Ecto neural progenitor cell (in vitro differentiated cells): ENCODE measurements around the gene NUPR1.
A peak's percentile ranks its signal among the peaks of the same experiment; 100 is the strongest.
"Not testable (repeated sequence)": the region's sequence is repeated elsewhere in the genome, so short reads cannot be mapped to it uniquely, and the experiment has no call there.

Experiments used
- DNase-seq: peaks from one replicate; pipeline ENCODE4 v3.0.0-alpha.2; 2018; ENCODE audit warnings: low spot score

NUPR1 gene

DNA sequence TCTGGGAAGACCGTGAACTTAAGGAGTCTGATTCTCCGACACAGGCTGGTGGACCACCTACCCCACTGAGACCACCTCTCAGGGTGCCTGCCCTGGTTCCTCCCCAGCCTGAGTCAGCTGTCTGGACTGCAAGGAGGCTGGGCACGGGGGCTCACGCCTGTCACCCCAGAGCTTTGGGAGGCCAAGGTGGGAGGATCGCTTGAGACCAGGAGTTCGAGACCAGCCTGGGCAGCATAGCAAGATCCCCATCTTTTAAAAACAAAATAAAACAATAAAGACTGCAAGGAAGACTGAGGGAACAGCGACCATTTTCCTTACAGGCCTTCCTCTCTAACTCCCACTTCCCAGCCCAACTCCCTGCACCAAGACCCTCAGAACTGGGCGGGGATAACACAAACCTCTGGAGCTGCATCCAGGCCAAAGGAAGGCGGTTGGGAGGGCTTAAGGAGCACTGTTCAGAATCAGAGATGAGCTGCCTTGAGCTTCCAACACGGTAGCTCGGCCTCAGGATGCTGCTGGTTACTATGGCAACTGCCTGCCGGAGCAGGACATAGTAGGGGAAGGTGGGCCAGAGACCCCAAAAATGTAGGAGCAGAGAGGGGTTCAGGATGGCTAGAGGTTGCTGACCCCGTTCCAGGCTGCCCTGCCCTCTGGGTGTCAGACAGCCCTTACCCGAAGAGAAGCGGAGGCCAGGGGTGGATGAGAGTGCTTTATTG is 40.0 kb downstream of the NUPR1 start:
- no peak for DNase-seq

DNA sequence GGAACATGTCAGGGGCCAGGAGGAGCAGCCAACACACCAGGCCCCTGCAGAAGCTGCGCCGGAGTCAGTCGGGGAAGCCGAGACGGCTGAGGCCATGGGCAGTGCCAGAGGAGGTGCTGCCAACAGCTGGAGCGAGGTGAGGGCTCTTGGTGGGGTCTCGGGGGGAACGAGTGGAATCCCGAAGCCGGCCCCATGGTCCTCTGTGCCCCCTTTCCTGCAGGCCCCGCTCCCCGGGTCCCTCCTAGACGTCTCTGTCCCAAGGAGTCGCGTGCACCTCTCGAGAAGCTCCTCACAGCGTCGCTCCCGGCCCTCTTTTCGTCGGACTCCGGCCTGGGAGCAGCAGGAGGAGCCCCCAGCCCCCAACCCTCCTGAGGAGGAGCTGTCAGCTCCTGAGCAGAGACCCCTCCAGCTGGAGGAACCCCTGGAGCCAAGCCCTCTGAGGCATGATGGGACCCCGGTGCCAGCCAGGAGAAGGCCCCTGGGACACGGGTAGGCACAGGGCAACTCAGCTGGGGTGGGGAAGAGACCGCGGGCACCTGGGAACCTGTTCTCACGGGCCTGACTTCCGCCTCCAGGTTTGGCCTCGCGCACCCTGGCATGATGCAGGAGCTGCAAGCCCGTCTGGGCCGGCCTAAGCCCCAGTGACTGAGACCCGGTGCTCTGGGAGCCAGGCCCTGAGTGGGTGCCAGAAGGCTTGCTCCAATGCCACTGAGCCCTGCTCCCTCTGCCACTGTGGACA is 40.7 kb downstream of the NUPR1 start:
- no peak for DNase-seq

- DNase-seq, result no peak
Measured at GRCh38 chr16:28497386-28497785, 41.4 kb downstream of the NUPR1 start.

DNA sequence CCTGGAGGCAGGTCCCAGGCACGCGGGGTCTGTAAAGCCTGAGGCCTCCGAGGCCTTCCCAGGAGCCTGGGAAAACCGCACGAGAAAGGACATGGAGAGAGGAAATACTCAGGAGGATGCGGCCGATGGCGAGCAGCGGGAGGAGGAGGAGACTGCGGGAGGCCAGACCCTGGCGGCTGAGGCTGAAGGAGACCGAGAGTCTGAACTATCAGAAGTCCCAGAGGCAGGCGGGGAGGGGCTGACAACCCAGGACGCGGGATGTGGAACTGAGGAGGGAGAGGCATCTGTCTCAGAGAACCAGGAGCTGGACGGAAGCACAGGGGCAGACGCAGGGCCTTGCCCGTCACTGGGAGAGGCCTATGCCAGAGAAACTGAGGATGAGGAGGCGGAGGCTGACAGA is 41.9 kb downstream of the NUPR1 start:
- DNase-seq, result no peak

DNA sequence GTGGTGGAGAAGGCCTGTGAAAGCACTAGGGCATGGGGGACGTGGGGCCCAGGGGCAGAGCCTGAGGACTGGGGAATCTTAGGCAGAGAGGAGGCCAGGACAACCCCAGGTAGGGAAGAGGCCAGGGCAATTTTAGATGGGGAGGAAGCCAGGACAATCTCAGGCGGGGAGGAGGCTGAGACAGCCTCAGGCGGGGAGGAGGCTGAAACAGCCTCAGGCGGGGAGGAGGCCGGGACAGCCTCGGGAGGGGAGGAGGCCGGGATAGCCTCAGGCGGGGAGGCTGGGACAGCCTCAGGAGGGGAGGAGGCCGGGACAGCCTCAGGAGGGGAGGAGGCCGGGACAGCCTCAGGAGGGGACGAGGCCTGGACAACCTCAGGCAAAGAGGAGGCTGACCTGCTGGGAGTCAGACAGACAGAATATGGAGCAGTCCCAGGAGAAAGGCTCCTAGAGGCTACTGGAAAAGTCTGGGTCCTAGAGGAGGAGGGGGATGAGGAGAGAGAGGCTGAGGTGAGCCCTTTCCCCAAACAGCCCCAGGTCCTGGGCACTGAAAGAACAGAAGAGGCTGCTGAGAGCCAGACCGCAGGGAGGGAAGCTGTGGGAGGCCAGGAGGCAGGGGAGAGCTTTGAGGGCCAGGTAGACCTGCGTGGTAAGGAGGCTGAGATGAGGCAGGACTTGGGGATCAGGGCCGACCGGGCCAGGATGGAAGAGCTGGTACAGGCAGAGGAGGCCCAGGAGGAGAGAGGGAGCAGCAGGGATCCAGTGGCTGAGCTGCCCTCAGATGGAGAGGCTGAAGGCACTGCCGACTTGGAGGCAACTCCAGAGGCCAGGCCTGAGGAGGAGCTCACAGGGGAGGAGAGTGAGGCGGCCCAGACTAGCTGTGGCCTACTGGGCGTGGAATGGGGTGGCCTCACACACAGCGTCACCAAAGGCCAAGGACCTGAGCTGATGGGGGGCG is 42.7 kb downstream of the NUPR1 start:
- no peak for DNase-seq

- DNase-seq, result no peak
Measured at GRCh38 chr16:28495098-28495793, 43.5 kb downstream of the NUPR1 start.

DNA sequence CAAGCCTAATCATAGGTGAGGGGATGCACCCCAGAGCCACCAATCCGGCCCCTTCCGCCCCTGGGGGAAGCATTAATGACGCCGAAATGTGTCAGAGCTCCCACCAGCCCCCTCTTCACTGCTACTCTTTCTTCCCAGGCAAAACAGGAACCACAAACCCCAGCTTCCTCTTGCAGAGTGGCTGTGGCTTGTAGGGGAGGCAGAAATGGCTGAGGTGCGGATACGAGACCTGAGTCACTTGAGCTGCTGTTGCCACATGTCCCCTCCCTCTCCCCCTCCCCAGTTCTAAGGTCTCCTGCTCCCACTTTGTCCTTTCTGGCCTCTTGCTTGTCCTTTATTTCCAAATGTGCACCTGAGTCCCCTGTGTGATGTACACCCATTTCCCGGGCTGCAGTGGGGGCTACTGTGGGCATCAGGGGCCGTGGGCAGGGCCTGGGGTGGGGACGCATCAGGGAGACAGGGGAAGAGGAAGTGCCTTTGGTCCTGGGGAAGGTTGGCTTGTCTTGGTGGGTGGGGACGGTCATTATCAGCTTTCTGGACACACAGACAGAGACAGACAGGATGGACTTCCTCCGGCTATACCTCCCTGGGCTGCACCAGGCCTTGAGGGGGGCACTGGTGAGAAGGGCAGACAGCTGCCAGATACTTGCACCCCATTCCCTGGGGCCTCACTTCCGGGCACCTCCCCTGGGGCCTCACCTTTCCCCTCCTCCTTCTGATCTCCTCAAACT is 44.5 kb downstream of the NUPR1 start, which contains the start of gene APOBR:
Gene APOBR (plus strand): TSS at position 523 of the 731 bp plus-strand sequence. CDS start 39 bp downstream, at position 562.
- no peak for DNase-seq

- no peak for DNase-seq
Measured at GRCh38 chr16:28492511-28492910, 46.3 kb downstream of the NUPR1 start.

DNA sequence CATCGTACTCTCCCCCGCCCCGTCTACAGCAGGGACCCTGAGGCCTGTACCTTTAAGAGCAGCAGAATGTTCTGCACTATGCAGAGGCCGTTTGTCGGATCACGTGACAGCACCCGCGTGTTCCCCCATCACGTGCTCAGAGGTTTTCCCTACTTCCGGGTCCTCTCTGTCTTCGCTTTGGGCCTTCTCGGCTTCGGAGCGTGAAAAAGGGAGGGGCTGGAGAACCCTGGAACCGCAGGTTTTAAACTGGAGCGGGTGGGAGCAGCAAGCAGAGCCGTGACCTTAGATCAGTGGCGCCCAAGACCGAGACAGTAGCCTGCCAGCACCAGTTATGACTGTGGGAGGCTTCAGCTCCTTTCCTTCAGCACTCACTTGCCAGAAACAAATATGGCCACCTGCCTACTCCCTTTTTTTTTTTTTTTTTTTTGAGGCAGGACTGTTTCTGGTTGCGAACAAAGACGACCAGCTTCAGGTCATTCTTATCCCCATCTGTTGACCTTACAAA is 46.8 kb downstream of the NUPR1 start, which contains the start of gene CLN3:
Gene CLN3 (minus strand): TSS at position 105 of the 505 bp plus-strand sequence. CDS start 315 bp downstream, outside the sequence.
- peak; percentile 93 for DNase-seq

DNA sequence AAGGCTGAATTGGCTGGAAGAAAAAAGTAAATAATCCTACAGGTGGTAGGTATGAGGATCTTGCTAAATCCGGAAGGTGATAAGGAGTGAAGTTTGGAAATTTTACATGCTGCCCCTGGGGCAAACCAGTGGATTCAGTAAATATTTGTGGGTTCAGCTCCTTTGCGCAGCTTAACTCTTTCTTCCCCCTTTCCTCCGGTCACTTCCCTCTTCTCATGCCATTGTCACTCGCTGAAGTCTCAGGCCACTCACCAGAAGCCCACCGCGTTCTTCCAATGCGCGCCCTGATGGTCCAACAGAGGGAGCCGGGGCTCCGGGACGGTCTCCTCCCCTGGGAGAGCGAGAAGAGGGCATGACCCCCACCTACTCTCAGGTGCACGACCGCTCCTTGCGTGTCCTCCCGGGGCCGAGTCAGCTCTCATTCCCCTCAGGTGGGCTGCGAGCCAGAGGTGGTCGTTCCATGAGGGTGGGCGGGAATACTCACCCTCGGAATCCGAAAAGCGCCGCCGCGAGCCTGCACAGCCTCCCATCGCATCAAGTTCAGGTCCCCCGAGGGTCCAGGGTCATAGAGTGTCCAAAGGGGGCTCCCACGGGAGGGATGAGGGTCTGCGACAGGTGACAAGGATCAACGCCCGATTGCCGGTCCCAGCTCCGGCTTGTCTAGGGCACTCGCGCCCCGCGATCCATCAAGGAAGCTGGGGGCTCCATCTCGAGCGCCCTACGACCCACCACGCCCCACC is 47.4 kb downstream of the NUPR1 start:
- DNase-seq, result peak; percentile 64

GRCh38 chr16:28486266-28486665 is 52.5 kb downstream of the NUPR1 start:
- DNase-seq, result no peak

DNA sequence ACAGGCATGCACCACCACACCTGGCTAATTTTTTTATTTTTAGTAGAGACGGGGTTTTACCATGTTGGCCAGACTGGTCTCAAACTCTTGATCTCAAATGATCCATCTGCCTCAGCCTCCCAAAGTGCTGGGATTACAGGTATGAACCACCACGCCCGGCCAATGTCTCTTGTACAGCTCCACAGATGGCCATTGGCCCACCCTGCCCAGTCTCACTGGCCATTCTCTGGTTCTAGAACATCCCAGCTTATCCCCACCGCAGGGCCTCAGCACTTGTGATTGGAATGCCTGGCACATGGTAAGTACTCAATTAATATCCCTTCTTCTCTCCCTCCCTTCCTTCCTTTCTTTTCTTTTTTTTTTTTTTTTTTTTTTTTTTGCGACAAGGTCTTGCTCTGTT is 55.4 kb downstream of the NUPR1 start:
- not testable (repeated sequence) for DNase-seq
